ENCODE data around the gene NTM.

Gene NTM

DNA sequence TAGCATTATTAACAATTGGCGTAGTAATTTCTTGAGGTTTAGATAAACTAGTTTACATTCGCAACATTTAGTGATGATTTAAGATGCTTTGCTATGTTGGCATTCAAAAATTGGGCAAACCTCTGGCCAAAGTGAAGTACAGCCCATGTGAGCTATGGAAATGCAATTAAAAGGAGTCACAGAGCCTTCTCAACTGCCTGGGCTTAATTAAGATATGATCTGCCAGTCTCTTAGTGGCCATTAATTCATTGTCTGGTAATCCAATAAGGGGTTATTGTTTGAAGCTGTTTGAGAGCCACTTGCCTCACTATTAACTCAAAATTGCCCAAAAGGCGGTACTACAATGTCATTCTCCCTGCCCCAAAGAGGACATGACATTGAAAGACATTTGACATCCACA is 608.9 kb downstream of the NTM start:
- DNase-seq (ENCODE audit: insufficient read length, low spot score) (no peak), FAIRE-seq (no peak)
- no peak for TF ChIP-seq CTCF (IDR thresholded peaks at IDR 0.05; ENCODE audit: insufficient read depth, missing control alignments)

DNA sequence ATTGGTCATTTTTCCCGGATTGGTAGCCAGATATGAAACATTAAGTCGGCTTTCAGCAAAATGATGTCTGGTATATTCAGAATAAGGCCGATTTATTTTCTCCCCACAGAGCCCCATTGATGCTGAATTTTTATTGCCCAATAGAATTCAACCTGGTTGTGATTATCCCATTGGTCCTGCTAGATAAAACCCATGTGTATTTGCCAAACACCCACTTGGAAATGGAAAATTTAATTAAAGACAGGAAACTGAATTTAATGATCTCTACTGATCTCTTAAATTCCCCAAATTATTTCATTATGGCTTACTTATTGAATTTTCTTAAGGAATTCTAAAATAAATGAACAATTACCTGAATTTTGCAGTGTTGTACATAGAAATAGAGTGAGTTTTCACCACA is 609.8 kb downstream of the NTM start:
- no peak for TF ChIP-seq CTCF (IDR thresholded peaks at IDR 0.05; ENCODE audit: insufficient read depth, missing control alignments)
- FAIRE-seq (no peak), DNase-seq (ENCODE audit: insufficient read length, low spot score) (no peak)

DNA sequence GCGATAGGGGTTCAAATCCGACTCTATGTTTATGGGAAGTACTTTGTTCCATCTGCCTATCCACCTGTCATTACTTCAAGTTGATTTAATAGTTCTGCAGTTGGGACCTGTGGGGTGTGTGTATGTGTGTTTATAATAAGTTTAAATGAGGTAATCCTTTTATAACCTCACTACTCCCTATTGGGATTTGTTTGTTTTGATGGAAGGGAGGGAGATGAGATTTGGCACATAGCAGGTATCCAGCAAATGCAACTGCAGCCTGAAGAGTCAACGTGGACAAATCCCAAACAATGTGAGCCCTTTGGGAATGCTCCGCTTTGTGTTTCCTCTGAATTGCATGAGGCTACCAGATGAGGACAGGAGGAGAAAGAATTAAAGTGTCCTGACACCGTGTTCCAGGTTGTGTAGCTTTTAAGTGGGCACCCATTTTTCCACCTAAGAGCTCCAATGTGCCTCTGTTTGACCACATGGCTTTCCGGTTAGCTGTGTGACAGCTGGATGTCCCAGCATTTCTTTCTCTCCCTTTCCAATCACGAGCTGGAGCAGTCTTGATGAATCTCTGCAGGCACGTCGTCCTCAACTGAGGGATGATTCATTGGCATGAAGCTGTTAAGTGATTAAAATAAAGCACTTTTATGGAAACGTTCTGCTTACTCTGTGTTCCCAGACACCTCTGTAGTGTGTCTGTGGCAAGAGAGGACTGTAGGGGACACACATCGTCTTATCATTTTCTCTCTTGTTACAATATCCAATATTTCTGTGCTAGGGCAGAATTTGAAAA is 610.7 kb downstream of the NTM start:
- no peak for DNase-seq (ENCODE audit: insufficient read length, low spot score)
- no peak for FAIRE-seq
- TF ChIP-seq CTCF (IDR thresholded peaks at IDR 0.05; ENCODE audit: insufficient read depth, missing control alignments) = no peak

DNA sequence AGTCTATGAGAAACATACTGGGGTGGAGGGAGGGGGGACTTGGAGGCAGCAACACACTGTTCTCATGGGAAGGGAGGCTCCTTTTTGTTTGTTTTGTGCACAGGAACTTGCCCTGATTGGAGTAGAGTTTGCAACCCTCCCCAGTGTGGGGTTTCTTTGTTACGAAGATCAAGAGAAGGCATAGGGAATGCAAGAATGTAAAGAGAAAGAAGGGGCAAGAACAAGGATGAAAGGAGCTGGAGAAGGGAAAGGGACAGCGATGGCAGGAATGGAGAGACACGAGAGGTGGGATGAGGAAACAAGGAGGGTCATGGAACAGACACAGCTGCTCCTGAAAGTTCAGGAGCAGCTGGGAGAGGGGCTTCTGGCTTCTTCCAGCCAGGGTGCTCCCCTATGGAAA is 611.7 kb downstream of the NTM start:
- TF ChIP-seq CTCF (IDR thresholded peaks at IDR 0.05; ENCODE audit: insufficient read depth, missing control alignments) = no peak
- DNase-seq (ENCODE audit: insufficient read length, low spot score) = no peak
- no peak for FAIRE-seq

- no peak for TF ChIP-seq CTCF (IDR thresholded peaks at IDR 0.05; ENCODE audit: insufficient read depth, missing control alignments)
- FAIRE-seq = no peak
- DNase-seq (ENCODE audit: insufficient read length, low spot score) = no peak
These were observed 615.5 kb downstream of the NTM start for GRCh38 chr11:131985846-131986301.

DNA sequence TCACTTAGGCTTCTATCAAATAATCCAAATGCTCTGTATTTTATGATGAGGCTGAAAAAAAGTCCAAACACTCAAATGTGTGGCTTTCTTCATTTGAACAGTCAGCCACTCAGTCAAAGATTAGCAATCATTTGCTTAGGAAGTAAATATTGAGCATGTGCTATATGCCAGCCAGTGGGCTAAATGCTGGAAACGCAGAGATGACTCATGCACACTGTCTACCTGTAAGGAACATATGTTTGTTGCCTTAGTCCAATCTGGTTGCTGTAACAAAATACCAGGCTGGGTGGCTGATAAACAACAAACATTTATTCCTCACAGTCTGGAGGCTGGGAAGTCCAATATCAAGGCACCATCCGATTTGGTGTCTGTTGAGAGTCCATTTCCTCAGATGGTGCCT is 617.3 kb downstream of the NTM start:
- DNase-seq (ENCODE audit: insufficient read length, low spot score) (no peak), FAIRE-seq (no peak)
- TF ChIP-seq CTCF (IDR thresholded peaks at IDR 0.05; ENCODE audit: insufficient read depth, missing control alignments) = no peak

DNA sequence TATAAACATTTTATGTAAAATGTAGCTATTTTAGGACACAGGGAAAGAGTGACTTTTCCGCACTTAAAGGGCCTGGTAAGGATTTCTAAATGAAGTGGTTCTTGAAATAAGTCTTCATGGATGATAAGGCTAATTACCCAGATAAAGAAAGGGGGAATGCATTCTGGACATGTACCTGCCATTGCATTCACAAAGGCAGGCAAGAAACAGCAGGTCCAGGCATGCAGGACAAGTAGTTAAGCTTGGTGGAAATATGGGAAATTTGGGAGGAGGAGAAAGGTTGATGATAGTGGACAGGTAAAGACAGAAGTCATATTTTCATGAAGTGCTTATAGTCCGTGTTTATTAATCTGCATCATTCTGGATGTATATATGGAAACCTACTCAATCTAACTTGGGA is 621.2 kb downstream of the NTM start:
- DNase-seq (ENCODE audit: insufficient read length, low spot score) (no peak), FAIRE-seq (no peak)
- no peak for TF ChIP-seq CTCF (IDR thresholded peaks at IDR 0.05; ENCODE audit: insufficient read depth, missing control alignments)
